HS-5 (cell line): ENCODE measurements around the gene RGS7BP.

ENCODE experiments used
- DNase-seq: peaks from one replicate; pipeline ENCODE4 v3.0.0-alpha.2; 2012; ENCODE audit warnings: low read depth

The RGS7BP gene

DNA sequence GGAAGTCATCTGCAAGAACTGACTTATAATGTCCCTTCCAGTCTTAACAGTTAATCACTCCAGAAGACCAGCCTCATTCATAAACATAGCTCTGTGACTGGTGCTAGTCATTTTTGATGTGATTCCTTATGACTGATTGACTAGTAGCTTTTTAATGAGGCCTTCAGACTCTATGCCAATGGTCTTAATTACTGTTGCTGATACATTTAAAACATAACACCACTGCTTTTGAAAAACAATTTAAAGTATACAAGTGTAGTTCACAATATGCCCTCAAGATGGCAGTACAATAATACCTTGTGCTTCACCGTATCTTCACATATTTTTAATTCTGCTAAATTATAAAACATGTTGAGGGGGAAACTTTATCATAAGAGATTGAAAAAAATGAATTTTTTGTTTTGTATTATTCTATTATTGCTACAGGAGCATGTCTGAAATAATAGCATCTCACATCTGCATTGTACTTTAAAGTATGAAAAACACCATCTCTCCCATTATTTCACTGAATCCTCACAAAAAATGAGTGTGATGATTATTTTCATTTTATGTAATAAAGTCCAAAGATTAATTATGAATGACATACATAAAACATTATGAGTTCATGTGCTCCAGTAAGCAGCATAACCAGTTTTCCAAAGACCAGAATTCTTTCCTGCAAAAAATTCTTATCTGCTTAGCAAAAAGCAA lies 129.3 kb downstream of the RGS7BP start:
- DNase-seq = no peak

DNA sequence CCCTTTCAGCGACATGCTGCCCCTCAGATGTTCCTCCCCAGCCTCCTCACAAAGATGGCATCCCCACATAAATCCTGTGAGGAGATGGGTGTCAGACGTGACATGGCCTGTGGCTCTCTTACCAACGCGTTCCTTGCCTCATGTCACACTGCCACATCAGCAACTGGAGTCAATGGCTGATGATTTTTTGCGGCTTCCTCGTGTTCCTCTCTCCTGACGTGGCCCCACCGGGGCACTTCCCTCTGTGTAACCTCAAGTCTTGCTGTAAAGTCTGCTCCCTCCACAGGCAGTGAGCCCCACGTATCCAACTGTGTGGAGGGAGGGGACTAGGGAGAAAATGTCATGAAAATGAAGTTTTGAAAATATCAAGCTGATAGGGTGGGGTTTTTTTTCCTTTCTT lies 131.3 kb downstream of the RGS7BP start:
- no peak for DNase-seq

DNA sequence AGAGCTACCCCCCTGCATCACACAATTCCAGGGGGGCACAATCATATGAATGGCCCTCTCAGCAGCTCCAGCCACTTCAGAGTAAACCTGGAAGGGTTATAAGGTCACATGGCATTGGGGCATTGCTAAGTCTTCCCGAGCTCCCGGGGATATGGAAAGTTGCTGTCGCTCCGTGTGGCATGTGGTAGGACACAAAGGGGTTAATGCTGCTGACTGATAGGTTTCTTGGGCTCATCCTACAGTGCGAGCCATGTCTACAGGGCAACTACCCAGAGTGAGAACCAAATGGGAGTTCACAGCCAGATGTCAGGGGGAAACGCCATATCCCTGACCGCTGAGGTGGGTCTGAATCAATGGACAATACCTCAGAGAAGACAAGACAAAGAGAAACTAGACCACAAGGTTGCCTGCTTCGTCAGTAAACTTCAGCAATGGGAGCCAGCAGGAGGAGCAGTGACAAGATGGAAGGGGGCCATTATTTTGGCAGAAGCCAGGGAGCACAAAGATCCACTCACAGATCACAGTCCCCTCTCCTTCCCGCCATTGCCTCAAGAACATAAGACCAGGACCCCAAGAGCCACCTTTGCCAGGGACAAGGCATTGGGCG lies 132.1 kb downstream of the RGS7BP start:
- no peak for DNase-seq

DNA sequence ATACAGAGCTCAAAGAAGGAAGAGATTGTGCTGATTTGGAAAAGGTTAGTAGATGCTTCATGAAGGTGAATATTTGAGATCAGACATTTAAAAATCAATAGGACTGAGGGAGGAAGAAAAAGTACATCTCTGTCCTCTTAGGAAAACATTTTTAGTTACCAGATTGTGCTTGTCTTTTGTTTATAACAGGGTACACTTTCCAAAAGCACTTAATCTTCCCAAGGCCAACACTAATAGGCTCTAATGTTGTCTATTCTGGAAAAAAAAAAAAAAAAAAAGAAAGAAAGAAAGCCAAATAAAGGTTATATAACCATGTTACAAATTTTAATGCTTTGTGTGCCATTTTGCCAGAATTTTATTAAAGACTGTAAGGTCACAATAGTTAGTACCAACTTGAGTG lies 139.0 kb downstream of the RGS7BP start:
- DNase-seq = no peak

DNA sequence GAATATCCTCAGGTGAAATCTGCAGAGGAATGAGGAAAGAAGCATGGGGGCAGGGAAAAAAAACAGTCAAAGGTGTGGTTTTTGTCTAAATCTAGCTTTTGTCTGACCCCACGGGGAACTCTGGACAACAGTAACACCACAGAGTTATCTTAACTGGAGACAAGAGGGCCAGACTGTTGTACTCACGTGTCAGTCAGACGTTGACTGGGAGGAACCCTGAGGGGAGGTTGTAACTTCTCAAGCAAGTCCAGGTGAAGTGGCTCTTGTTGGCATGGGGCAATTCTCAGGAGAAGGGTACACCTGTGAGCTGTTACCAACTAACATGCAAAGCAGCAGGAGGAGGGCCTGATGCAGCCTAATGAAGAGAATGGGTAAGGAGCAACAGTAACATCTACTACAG lies 140.4 kb downstream of the RGS7BP start:
- DNase-seq = no peak

DNA sequence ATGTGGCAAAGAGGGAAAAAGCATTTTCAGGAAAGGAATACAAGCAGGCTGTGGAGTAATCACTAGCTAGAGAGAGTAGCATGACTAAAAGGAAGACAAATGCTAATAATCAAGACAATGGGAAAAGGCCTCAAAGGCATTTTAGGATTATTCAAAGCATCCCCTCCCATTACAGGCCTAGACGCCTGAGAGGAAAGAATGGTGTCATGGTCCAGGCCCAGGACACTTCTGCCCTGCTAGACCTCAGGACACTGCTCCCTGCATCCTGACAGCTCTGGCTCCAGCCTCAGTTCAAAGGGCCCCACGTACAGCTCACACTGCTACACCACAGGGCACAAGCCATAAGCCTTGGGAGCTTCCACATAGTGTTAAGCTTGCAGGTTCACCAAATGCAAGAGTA lies 143.7 kb downstream of the RGS7BP start:
- DNase-seq = no peak

DNA sequence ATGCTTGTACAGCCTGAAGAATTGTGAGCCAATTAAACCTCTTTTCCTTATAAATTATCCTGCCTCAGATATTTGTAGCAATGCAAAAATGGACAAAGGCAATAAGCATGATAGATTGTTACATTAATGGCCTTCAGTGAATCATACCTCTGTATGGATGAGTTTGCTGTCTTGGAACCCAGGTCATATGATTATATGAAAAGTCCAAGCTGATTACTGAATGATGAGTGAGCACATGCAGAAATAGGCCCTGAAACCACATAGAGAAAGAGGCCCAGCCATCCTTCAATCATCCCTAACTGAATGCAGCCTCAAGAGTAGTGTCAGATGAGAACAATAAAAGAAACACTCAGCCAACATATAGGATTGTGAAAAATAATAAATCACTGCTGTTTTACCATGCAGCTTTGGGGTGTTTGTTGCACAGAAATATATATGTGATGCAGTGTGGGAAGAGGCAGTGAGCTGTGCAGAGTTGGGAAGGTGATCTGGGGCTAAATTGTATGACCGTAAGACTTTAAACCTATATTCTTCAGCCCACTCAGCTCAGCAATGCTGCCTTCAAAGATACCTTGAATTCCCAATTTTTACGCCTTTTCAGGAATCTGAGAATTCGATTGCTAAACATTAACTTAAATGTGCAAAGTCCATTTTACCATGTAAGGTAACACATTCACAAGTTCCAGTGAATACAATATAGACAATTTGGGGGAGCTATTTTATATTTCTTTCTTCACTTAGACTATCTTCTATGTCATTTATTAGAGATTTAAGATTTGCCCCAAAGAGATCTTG lies 148.1 kb downstream of the RGS7BP start:
- DNase-seq = peak; percentile 36

DNA sequence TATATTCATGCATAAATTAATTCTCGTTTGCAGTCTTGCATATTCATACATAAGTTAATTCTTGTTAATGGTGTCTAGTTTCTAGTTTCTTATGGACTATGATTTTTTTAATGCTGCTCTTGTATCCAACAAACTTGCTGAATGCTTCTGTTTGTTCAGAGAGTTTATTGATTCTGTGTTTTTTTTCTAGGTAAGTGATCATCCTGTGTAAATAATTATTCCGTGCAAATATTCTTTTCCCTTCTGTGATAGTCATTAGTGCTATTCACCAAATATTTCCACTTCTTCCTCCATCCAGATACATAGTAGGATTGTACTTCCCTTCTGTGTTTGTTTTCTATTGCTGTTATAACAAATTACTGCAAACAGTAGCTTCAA lies 148.7 kb downstream of the RGS7BP start:
- no peak for DNase-seq

DNA sequence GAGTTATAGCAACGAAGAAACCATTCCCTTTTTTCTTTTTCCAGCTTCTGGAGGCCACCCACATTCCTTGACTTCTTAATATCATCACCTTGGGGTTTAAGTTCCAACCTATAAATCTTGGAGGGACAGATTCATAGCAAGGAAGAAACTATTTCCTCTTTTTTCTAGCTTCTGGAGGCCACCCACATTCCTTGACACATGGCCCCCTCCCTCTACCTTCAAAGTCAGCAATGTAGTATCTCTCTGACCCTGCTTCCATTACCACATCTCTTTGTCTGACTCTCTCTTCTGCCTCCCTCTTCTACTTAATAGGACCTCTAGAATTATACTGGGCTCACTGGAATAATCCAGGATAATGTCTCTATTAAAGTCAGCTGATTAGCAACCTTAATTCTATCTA lies 149.8 kb downstream of the RGS7BP start:
- DNase-seq = no peak

DNA sequence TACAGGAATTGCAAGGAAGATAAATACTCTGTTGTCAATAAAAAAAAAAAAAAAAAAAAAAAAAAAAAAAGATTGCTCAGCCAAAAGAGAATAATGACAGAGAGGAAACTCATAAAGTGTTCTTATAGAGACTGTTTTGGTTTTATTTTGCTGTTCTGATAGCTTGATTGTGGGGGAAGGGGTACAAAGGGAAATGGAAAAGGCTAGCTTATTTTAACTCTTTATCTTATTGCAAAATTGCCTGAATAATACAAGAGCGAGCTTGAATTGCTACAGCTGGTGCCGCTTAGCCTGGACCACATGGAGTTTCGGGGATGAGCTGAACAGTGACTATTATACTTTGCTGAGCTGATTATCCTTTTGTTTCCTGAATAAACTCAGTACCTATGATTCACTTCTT lies 153.5 kb downstream of the RGS7BP start:
- DNase-seq = no peak
